Measurements from ENCODE around the gene GRIK1. TPM values are rescaled to one million over a fixed set of nuclear protein-coding genes. Genes with fewer than 3 reads are reported as not detected.

GRIK1 gene
- total RNA-seq, 4 donors from 2014 or later, result 0.13 to 0.97 (median 0.38) TPM

GRCh38 chr21:29514652-29515247 lies 425.0 kb downstream of the GRIK1 start:
- no peaks in the 10 kb centered on the region for H3K4me1 ChIP-seq
- H3K36me3 ChIP-seq, result no peaks in the 10 kb centered on the region
- 98% methylated on average over 2 of the region's 2 CpGs for WGBS
- no peak for DNase-seq (ENCODE audit: low spot score in 2 of 2)
- peaks cover 6% of the 10 kb centered on the region for H3K9me3 ChIP-seq
- no peak overlapping the region for H3K27ac ChIP-seq
- H3K27me3 ChIP-seq, result no peaks in the 10 kb centered on the region
- no peak overlapping the region for H3K4me3 ChIP-seq
- TF ChIP-seq EP300 (IDR thresholded peaks at IDR 0.05) (no peak), CTCF (IDR thresholded peaks at IDR 0.05) (no peak), POLR2AphosphoS5 (IDR thresholded peaks at IDR 0.05) (no peak), POLR2A (IDR thresholded peaks at IDR 0.05) (no peak)

DNA sequence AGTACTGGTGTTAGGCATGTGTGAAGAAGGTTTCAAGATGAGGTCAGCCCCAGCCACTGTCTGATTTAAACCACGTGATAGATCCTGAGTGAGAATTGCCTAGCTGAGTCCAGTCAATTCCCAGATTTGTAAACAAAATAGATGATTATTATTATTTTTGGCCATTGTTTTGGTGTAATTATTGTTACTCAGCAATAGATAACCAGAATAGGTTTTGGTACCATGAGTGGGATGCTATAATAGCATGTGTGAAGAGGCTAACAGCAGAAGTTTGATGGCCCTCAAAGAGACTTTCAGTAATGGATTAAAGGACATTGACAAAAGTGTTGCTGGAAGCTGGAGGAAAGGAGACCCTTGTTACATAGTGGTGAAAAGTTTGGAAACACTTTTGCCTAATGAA lies 426.3 kb downstream of the GRIK1 start:
- no peaks in the 10 kb centered on the region for H3K4me1 ChIP-seq
- H3K27me3 ChIP-seq, result no peaks in the 10 kb centered on the region
- H3K36me3 ChIP-seq, result no peaks in the 10 kb centered on the region
- DNase-seq (ENCODE audit: low spot score in 2 of 2), result no peak
- no peak overlapping the region for H3K27ac ChIP-seq
- peaks cover 6% of the 10 kb centered on the region for H3K9me3 ChIP-seq
- H3K4me3 ChIP-seq, result no peak overlapping the region
- 83% methylated on average over 1 of the region's 1 CpG for WGBS
- TF ChIP-seq POLR2A (IDR thresholded peaks at IDR 0.05) (no peak), CTCF (IDR thresholded peaks at IDR 0.05) (no peak), POLR2AphosphoS5 (IDR thresholded peaks at IDR 0.05) (no peak), EP300 (IDR thresholded peaks at IDR 0.05) (no peak)

GRCh38 chr21:29511096-29511495 lies 428.7 kb downstream of the GRIK1 start:
- no peak for DNase-seq (ENCODE audit: low spot score in 2 of 2)
- peaks cover 6% of the 10 kb centered on the region for H3K9me3 ChIP-seq
- 49% methylated on average over 4 of the region's 4 CpGs for whole genome bisulfite sequencing
- H3K36me3 ChIP-seq, result no peaks in the 10 kb centered on the region
- H3K4me3 ChIP-seq, result no peak overlapping the region
- no peak overlapping the region for H3K27ac ChIP-seq
- TF ChIP-seq CTCF (IDR thresholded peaks at IDR 0.05) (no peak), EP300 (IDR thresholded peaks at IDR 0.05) (no peak), POLR2A (IDR thresholded peaks at IDR 0.05) (no peak), POLR2AphosphoS5 (IDR thresholded peaks at IDR 0.05) (no peak)
- H3K4me1 ChIP-seq, result no peaks in the 10 kb centered on the region
- H3K27me3 ChIP-seq, result no peaks in the 10 kb centered on the region

DNA sequence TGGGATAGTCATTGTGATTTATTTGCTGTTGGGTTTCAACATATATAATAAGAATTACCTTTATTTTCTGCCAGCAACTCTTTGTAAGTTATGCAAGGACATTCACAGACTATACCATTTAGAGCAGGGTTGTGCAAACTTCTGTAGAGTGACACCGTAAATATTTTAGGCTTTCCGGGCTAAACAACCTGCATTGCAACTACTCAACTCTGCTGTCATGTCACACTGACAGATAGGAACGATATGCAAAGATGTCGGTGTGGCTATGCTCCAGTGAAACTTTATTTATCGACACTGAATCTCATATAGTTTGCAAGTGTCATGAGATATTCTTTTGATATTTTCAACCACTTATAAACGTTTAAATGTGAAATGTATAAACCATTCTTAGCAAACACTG lies 430.7 kb downstream of the GRIK1 start:
- H3K36me3 ChIP-seq, result no peaks in the 10 kb centered on the region
- 57% methylated on average over 6 of the region's 6 CpGs for WGBS
- no peaks in the 10 kb centered on the region for H3K4me1 ChIP-seq
- no peak for DNase-seq (ENCODE audit: low spot score in 2 of 2)
- H3K4me3 ChIP-seq, result no peak overlapping the region
- TF ChIP-seq POLR2AphosphoS5 (IDR thresholded peaks at IDR 0.05) (no peak), CTCF (IDR thresholded peaks at IDR 0.05) (no peak), POLR2A (IDR thresholded peaks at IDR 0.05) (no peak), EP300 (IDR thresholded peaks at IDR 0.05) (no peak)
- H3K9me3 ChIP-seq, result no peaks in the 10 kb centered on the region
- no peaks in the 10 kb centered on the region for H3K27me3 ChIP-seq
- H3K27ac ChIP-seq, result no peak overlapping the region

GRCh38 chr21:29508301-29508700 lies 431.5 kb downstream of the GRIK1 start:
- no peak overlapping the region for H3K4me3 ChIP-seq
- no peak overlapping the region for H3K27ac ChIP-seq
- H3K4me1 ChIP-seq, result no peaks in the 10 kb centered on the region
- DNase-seq (ENCODE audit: low spot score in 2 of 2), result no peak
- H3K27me3 ChIP-seq, result no peaks in the 10 kb centered on the region
- WGBS, result 76% methylated on average over 4 of the region's 4 CpGs
- H3K9me3 ChIP-seq, result no peaks in the 10 kb centered on the region
- no peak for TF ChIP-seq POLR2AphosphoS5 (IDR thresholded peaks at IDR 0.05)
- TF ChIP-seq CTCF (IDR thresholded peaks at IDR 0.05), result no peak
- TF ChIP-seq POLR2A (IDR thresholded peaks at IDR 0.05), result no peak
- TF ChIP-seq EP300 (IDR thresholded peaks at IDR 0.05), result no peak
- no peaks in the 10 kb centered on the region for H3K36me3 ChIP-seq

All from suprapubic skin (tissue), 4 donors.